GM19463 (cell line): ENCODE measurements around the gene IGFLR1.

Experiments used
- ATAC-seq: cut with Tn5 transposase; IDR thresholded peaks from one replicate; pipeline ENCODE4 v1.9.1; 2021; ENCODE audit warnings: mild to moderate bottlenecking, moderate library complexity; ENCODE audit not compliant: unreplicated experiment

Gene IGFLR1

GRCh38 chr19:35740423-35741202, 1.6 kb downstream of the IGFLR1 start:
- ATAC-seq, result peak; percentile 62

- peak; percentile 16 for ATAC-seq
Measured at GRCh38 chr19:35740108-35740422, 2.2 kb downstream of the IGFLR1 start.

GRCh38 chr19:35739275-35740107, 2.8 kb downstream of the IGFLR1 start:
- no peak for ATAC-seq

GRCh38 chr19:35738887-35739229, 3.4 kb downstream of the IGFLR1 start:
- ATAC-seq, result no peak

GRCh38 chr19:35738021-35738886, 4.0 kb downstream of the IGFLR1 start:
- no peak for ATAC-seq

- no peak for ATAC-seq
Measured at GRCh38 chr19:35736913-35737886, 5.1 kb downstream of the IGFLR1 start.

GRCh38 chr19:35734889-35735288, 7.4 kb downstream of the IGFLR1 start:
- no peak for ATAC-seq

GRCh38 chr19:35734273-35734672, 8.0 kb downstream of the IGFLR1 start:
- ATAC-seq, result no peak

GRCh38 chr19:35733180-35734125, 8.8 kb downstream of the IGFLR1 start:
- ATAC-seq, result no peak

GRCh38 chr19:35732540-35733179, 9.6 kb downstream of the IGFLR1 start:
- ATAC-seq, result no peak

- ATAC-seq, result no peak
Measured at GRCh38 chr19:35731779-35732405, 10.4 kb downstream of the IGFLR1 start.

GRCh38 chr19:35731353-35731752, 10.9 kb downstream of the IGFLR1 start:
- ATAC-seq, result no peak

- no peak for ATAC-seq
Measured at GRCh38 chr19:35730326-35730725, 11.9 kb downstream of the IGFLR1 start.

- no peak for ATAC-seq
Measured at GRCh38 chr19:35729763-35730162, 12.5 kb downstream of the IGFLR1 start.

- ATAC-seq, result no peak
Measured at GRCh38 chr19:35729021-35729420, 13.2 kb downstream of the IGFLR1 start.

GRCh38 chr19:35727956-35728706, 14.1 kb downstream of the IGFLR1 start:
- no peak for ATAC-seq
